K562 (cell line): ENCODE measurements around the gene TSSK1B. TPM values are rescaled to one million over a fixed set of nuclear protein-coding genes. Genes with fewer than 3 reads are reported as not detected.

ENCODE experiments used
- ATAC-seq: fragments of 200-7000 bp; cut with Tn5 transposase; 3 replicates; pipeline ENCODE4 v1.9.1; 2020; ENCODE audit warnings: moderate library complexity
- BruUV-seq: library from RNA; stranded (reverse); fragments of 400-500 nt; replicated peaks from 2 replicates; lab custom pipeline; 2021; lab: Mats Ljungman, UMichigan
- CTCF ChIA-PET: fragments of 300-600 bp; formaldehyde crosslinking; extraction: SDS; loops from one replicate; lab custom pipeline; 2021; ENCODE audit warnings: low intra/inter-chr PET ratio; lab: Yijun Ruan, JAX
- POLR2A ChIA-PET: fragments of 300-600, 350-650 bp; sonication (Branson Sonifier 250); formaldehyde crosslinking; extraction: SDS; loops from one replicate; lab custom pipeline; 2021; ENCODE audit warnings: antibody characterized with exemption, inconsistent platforms; lab: Yijun Ruan, JAX
- DNase-seq, 4 experiments: peaks; one replicate each; pipeline versions ENCODE4 v3.0.0 to v3.0.0-alpha.2; 2011 to 2018; ENCODE audit warnings: low spot score in 3 of 4, mixed read lengths in 3 of 4; ENCODE audit errors: extremely low read depth in 1 of 4
- FAIRE-seq: peaks from 2 replicates; lab custom pipeline; 2011; peaks lifted over from hg19 to GRCh38; lab: Jason Lieb, UNC
- H2AFZ ChIP-seq: 2 replicates; pipeline ENCODE4 v1.6.0; 2011; ENCODE audit warnings: low read depth, low read length, control low read depth, inconsistent platforms
- H3K27ac ChIP-seq: fragments of 200-600 bp; 3 replicates; pipeline ENCODE4 v1.8.0; 2011; ENCODE audit warnings: low read depth, mild to moderate bottlenecking, control low read depth, inconsistent platforms, low read length, moderate library complexity, mixed read lengths; ENCODE audit errors: extremely low read depth
- H3K27me3 ChIP-seq, 2 experiments: fragments of 300-600 bp in 1 of 2; 2 replicates in 1 of 2; 3 replicates in 1 of 2; pipeline versions ENCODE4 v1.6.0 to v1.8.0; 2011; ENCODE audit warnings: inconsistent platforms in 2 of 2, low read length in 2 of 2, mild to moderate bottlenecking in 1 of 2, mixed read lengths in 1 of 2, moderate library complexity in 1 of 2; ENCODE audit not compliant: control insufficient read depth in 2 of 2, insufficient read depth in 2 of 2
- H3K36me3 ChIP-seq: fragments of 300-600 bp; 3 replicates; pipeline ENCODE4 v1.8.0; 2011; ENCODE audit warnings: mild to moderate bottlenecking, low read length, inconsistent platforms; ENCODE audit not compliant: control insufficient read depth, insufficient read depth
- H3K4me1 ChIP-seq, 2 experiments: fragments of 200-600 bp in 1 of 2; replicated peaks in 1 of 2; 2 replicates in 1 of 2; 3 replicates in 1 of 2; pipeline versions ENCODE4 v1.5.1 to v1.8.0; 2011; ENCODE audit warnings: inconsistent platforms in 2 of 2, low read length in 2 of 2, mild to moderate bottlenecking in 1 of 2, mixed read lengths in 1 of 2, moderate library complexity in 1 of 2; ENCODE audit not compliant: control insufficient read depth in 2 of 2, insufficient read depth in 2 of 2
- H3K4me2 ChIP-seq: 2 replicates; pipeline ENCODE4 v1.6.1; 2011; ENCODE audit warnings: low read length, control low read depth, inconsistent platforms, mixed read lengths; ENCODE audit not compliant: insufficient read depth
- H3K4me3 ChIP-seq: fragments of 200-600 bp; sonication (generic), shearing (Covaris generic); 2 replicates; pipeline ENCODE4 v1.5.1; 2016; ENCODE audit warnings: control low read depth, inconsistent platforms
- H3K79me2 ChIP-seq: fragments of 200-600 bp; 3 replicates; pipeline ENCODE4 v1.8.0; 2011; ENCODE audit warnings: low read length, inconsistent platforms; ENCODE audit not compliant: control insufficient read depth, insufficient read depth
- H3K9ac ChIP-seq, 2 experiments: 2 replicates each; pipeline versions ENCODE4 v1.6.0 to v1.6.1; 2011; ENCODE audit warnings: low read depth in 2 of 2, low read length in 2 of 2, control low read depth in 1 of 2, inconsistent platforms in 1 of 2, mild to moderate bottlenecking in 1 of 2, mixed read lengths in 1 of 2; ENCODE audit not compliant: insufficient read depth in 1 of 2
- H3K9me1 ChIP-seq: one replicate; pipeline ENCODE4 v1.6.0; 2011; ENCODE audit warnings: inconsistent platforms, mild to moderate bottlenecking, low read length, moderate library complexity; ENCODE audit not compliant: control insufficient read depth, insufficient read depth
- H3K9me3 ChIP-seq: replicated peaks from 2 replicates; pipeline ENCODE4 v1.5.1; 2011; ENCODE audit warnings: low read depth, low read length, inconsistent platforms; ENCODE audit not compliant: control insufficient read depth, insufficient read depth
- H4K20me1 ChIP-seq: replicated peaks from 2 replicates; pipeline ENCODE4 v1.6.1; 2011; ENCODE audit warnings: low read length, inconsistent platforms, mixed read lengths; ENCODE audit not compliant: control insufficient read depth, insufficient read depth
- DNMT1 ChIP-seq: fragments of 450-650 bp; IDR thresholded peaks from 2 replicates; pipeline ENCODE4 v1.6.1; 2016; ENCODE audit warnings: antibody characterized with exemption, mild to moderate bottlenecking
- GATAD2A ChIP-seq: fragments of 450-650 bp; IDR thresholded peaks from 2 replicates; pipeline ENCODE4 v1.6.1; 2017
- HDAC3 ChIP-seq: fragments of 450-650 bp; IDR thresholded peaks from 2 replicates; pipeline ENCODE4 v1.6.1; 2018; ENCODE audit warnings: borderline replicate concordance, mild to moderate bottlenecking, moderate library complexity; ENCODE audit not compliant: partially characterized antibody
- HIVEP1 ChIP-seq: fragments of 250-450 bp; sonication (Bioruptor Pico); IDR thresholded peaks from 2 replicates; pipeline ENCODE4 v1.4.0; 2020; ENCODE audit warnings: mild to moderate bottlenecking
- MTA2 ChIP-seq: fragments of 450-650 bp; IDR thresholded peaks from 2 replicates; pipeline ENCODE4 v1.6.1; 2016; ENCODE audit warnings: low read depth
- NCOR1 ChIP-seq: fragments of 450-650 bp; IDR thresholded peaks from 2 replicates; pipeline ENCODE4 v1.6.1; 2016; ENCODE audit warnings: mild to moderate bottlenecking, moderate library complexity
- POLR2AphosphoS5 ChIP-seq: IDR thresholded peaks from 2 replicates; pipeline ENCODE4 v1.6.1; 2011; ENCODE audit warnings: mild to moderate bottlenecking, low read depth, low read length, moderate library complexity; ENCODE audit not compliant: control insufficient read depth, insufficient read depth
- SUPT5H ChIP-seq: fragments of 450-650 bp; IDR thresholded peaks from 2 replicates; pipeline ENCODE4 v1.6.1; 2016
- ZNF583 ChIP-seq: fragments of 250-450 bp; sonication (Bioruptor Pico); IDR thresholded peaks from 2 replicates; pipeline ENCODE4 v1.4.0; 2020
- WGBS: fragments of 100-300 bp; shearing (Covaris generic); methylation state at CpG from one replicate; pipeline ENCODE4 v1.1.6; 2016; ENCODE audit warnings: low coverage, mixed read lengths; ENCODE audit not compliant: insufficient coverage; ENCODE audit errors: missing lambda C conversion rate; 5-methylcytosine and 5-hydroxymethylcytosine counted together
- in situ Hi-C: fragments of 300-500 bp; cut with MboI; formaldehyde crosslinking; loops from 4 replicates; pipeline ENCODE4 v1.15.0; 2018; ENCODE audit warnings: inconsistent platforms, mixed read lengths
- intact Hi-C: fragments of 100-400 bp; cut with micrococcal nuclease; formaldehyde crosslinking; loops from 2 replicates; pipeline ENCODE4 v1.14.2; 2022
- polyA plus RNA-seq, 8 experiments: library from polyadenylated mRNA; depleted of rRNA in 4 of 8; stranded (reverse) in 5 of 8; unstranded in 3 of 8; fragments of >200 nt; fragmentation: Nextera tagmentation in 2 of 8; fragmentation: Illumina TruSeq in 1 of 8; extraction: Ambion mirVana in 2 of 8; extraction: Trizol in 1 of 8; gene quantifications; 2 replicates each; pipeline versions ENCODE4 v1.2.1 to v1.2.3, GENCODE V29; 2011 to 2014; ENCODE audit warnings: inconsistent platforms in 1 of 8, missing spikeins in 1 of 8
- total RNA-seq, 7 experiments: library from RNA; depleted of rRNA in 6 of 7; stranded (reverse); fragments of >200 nt in 6 of 7; fragmentation: Illumina TruSeq in 2 of 7; extraction: Trizol in 2 of 7; gene quantifications; 2 replicates each; pipeline versions ENCODE4 v1.2.1 to v1.2.3, GENCODE V29; 2011 to 2021; ENCODE audit warnings: low replicate concordance in 1 of 7
- TF ChIP-seq, protein P1 (sequence below): IDR thresholded peaks from 2 replicates; pipeline ENCODE4 v1.6.1; 2012; ENCODE audit warnings: low read depth, low read length, improper control_type of control experiment, borderline replicate concordance

Gene TSSK1B
- total and polyA plus RNA-seq, 9 of the 15 experiments (the other 6 are each of a cell fraction or from before 2014, with no cell fraction given), result not detected

- Histone ChIP-seq H3K9ac (no peak overlapping the region), H3K4me2 (no peak overlapping the region), H3K9me1 (no peaks in the 10 kb centered on the region), H3K4me3 (no peak overlapping the region), H3K79me2 (no peaks in the 10 kb centered on the region), H3K27me3 (peaks cover 0 to 15% of the 10 kb centered on the region in 2 experiments; a peak in 3 of 5 replicates), H4K20me1 (no peaks in the 10 kb centered on the region), H2AFZ (no peak overlapping the region), H3K4me1 (no peaks in the 10 kb centered on the region), H3K36me3 (no peaks in the 10 kb centered on the region), H3K27ac (no peak overlapping the region), H3K9me3 (no peaks in the 10 kb centered on the region)
- ChIA-PET POLR2A (no interaction called here), CTCF (no interaction called here)
- DNase-seq (no peak), FAIRE-seq (no peak), ATAC-seq (no peak)
- TF ChIP-seq HDAC3, result no peak
- TF ChIP-seq DNMT1, result no peak
- TF ChIP-seq ZNF583, result no peak
- TF ChIP-seq, protein P1, sequence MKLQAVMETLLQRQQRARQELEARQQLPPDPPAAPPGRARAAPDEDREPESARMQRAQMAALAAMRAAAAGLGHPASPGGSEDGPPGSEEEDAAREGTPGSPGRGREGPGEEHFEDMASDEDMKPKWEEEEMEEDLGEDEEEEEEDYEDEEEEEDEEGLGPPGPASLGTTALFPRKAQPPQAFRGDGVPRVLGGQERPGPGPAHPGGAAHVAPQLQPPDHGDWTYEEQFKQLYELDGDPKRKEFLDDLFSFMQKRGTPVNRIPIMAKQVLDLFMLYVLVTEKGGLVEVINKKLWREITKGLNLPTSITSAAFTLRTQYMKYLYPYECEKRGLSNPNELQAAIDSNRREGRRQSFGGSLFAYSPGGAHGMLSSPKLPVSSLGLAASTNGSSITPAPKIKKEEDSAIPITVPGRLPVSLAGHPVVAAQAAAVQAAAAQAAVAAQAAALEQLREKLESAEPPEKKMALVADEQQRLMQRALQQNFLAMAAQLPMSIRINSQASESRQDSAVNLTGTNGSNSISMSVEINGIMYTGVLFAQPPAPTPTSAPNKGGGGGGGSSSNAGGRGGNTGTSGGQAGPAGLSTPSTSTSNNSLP, result no peak
- no peak for TF ChIP-seq MTA2
- no peak for TF ChIP-seq POLR2AphosphoS5
- TF ChIP-seq HIVEP1, result no peak
- no peak for TF ChIP-seq GATAD2A
- TF ChIP-seq NCOR1, result no peak
- no peak for TF ChIP-seq SUPT5H
- in situ Hi-C loops (no loop called here), intact Hi-C loops (no loop called here)
- WGBS, result 0% methylated on average over 6 of the region's 6 CpGs
- BruUV-seq, result no TSS peak
Measured at GRCh38 chr5:113452941-113453340, 18.2 kb upstream of the TSSK1B start.
